BLaER1 (cell line): ENCODE measurements around the gene D2HGDH.
"Not testable (repeated sequence)": the region's sequence is repeated elsewhere in the genome, so short reads cannot be mapped to it uniquely, and the experiment has no call there.

ENCODE experiments used
- H3K27ac ChIP-seq: shearing (Covaris generic); formaldehyde crosslinking; 2 replicates; pipeline ENCODE4 v1.8.1; 2022
- H3K27me3 ChIP-seq: shearing (Covaris generic); formaldehyde crosslinking; 2 replicates; pipeline ENCODE4 v1.8.1; 2022
- H3K36me3 ChIP-seq: shearing (Covaris generic); formaldehyde crosslinking; 2 replicates; pipeline ENCODE4 v1.8.1; 2022
- H3K4me1 ChIP-seq: shearing (Covaris generic); formaldehyde crosslinking; 2 replicates; pipeline ENCODE4 v1.8.1; 2022
- H3K4me2 ChIP-seq: shearing (Covaris generic); formaldehyde crosslinking; 2 replicates; pipeline ENCODE4 v1.8.1; 2022
- H3K4me3 ChIP-seq: shearing (Covaris generic); formaldehyde crosslinking; 2 replicates; pipeline ENCODE4 v1.8.1; 2022
- H3K9ac ChIP-seq: shearing (Covaris generic); formaldehyde crosslinking; 2 replicates; pipeline ENCODE4 v1.8.1; 2022
- H3K9me3 ChIP-seq: shearing (Covaris generic); formaldehyde crosslinking; 2 replicates; pipeline ENCODE4 v1.8.1; 2022
- H4K20me1 ChIP-seq: shearing (Covaris generic); formaldehyde crosslinking; 2 replicates; pipeline ENCODE4 v1.8.1; 2022
- Cebpa-rat ChIP-seq: shearing (Covaris generic); IDR thresholded peaks from 2 replicates; pipeline ENCODE4 v1.8.1; 2022

The D2HGDH gene

GRCh38 chr2:241802421-241803318 lies 68.2 kb downstream of the D2HGDH start:
- peak overlapping the region; percentile 80 for H3K9ac ChIP-seq
- no peak for TF ChIP-seq Cebpa-rat
- no peaks in the 10 kb centered on the region for H3K36me3 ChIP-seq
- peak overlapping the region; percentile 64 for H3K4me3 ChIP-seq
- H3K4me1 ChIP-seq: peaks cover 74% of the 10 kb centered on the region
- peak overlapping the region; percentile 84 for H3K27ac ChIP-seq
- H3K4me2 ChIP-seq: peak overlapping the region; percentile 98
- no peaks in the 10 kb centered on the region for H3K27me3 ChIP-seq
- H4K20me1 ChIP-seq: no peaks in the 10 kb centered on the region
- H3K9me3 ChIP-seq: no peaks in the 10 kb centered on the region

DNA sequence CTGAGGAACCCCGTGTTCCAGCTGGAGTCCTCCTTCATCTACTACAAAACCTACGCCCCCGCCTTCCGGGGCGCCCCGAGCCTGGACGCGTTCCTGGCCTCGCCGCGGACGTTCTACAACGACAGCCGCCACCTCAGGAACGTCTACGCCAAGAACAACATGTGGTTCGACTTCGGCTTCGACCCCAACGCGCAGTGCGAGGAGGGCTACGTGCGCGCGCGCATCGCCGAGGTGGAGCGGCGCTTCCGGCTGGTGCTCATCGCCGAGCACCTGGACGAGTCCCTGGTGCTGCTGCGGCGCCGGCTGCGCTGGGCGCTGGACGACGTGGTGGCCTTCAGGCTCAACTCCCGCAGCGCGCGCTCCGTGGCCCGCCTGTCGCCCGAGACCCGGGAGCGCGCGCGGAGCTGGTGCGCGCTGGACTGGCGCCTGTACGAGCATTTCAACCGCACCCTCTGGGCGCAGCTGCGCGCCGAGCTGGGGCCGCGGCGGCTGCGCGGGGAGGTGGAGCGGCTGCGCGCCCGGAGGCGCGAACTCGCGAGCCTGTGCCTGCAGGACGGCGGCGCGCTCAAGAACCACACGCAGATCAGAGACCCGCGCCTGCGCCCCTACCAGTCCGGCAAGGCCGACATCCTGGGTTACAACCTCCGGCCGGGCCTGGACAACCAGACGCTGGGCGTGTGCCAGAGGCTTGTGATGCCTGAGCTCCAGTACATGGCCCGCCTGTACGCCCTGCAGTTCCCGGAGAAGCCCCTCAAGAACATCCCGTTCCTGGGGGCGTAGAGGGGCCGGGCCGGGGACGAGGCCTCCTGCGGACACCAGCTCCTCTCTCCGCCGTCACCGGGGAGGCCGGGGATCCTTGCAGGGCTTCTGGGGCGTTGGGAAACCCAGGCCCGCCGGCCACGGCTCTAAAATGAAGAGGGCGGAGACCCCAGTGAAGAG lies 69.2 kb downstream of the D2HGDH start:
- no peaks in the 10 kb centered on the region for H3K9me3 ChIP-seq
- H3K27me3 ChIP-seq: no peaks in the 10 kb centered on the region
- no peaks in the 10 kb centered on the region for H4K20me1 ChIP-seq
- H3K4me3 ChIP-seq: peak overlapping the region; percentile 64
- peak overlapping the region; percentile 80 for H3K9ac ChIP-seq
- H3K36me3 ChIP-seq: no peaks in the 10 kb centered on the region
- TF ChIP-seq Cebpa-rat: no peak
- H3K27ac ChIP-seq: peak overlapping the region; percentile 84
- H3K4me1 ChIP-seq: peaks cover 71% of the 10 kb centered on the region
- peak overlapping the region; percentile 98 for H3K4me2 ChIP-seq

DNA sequence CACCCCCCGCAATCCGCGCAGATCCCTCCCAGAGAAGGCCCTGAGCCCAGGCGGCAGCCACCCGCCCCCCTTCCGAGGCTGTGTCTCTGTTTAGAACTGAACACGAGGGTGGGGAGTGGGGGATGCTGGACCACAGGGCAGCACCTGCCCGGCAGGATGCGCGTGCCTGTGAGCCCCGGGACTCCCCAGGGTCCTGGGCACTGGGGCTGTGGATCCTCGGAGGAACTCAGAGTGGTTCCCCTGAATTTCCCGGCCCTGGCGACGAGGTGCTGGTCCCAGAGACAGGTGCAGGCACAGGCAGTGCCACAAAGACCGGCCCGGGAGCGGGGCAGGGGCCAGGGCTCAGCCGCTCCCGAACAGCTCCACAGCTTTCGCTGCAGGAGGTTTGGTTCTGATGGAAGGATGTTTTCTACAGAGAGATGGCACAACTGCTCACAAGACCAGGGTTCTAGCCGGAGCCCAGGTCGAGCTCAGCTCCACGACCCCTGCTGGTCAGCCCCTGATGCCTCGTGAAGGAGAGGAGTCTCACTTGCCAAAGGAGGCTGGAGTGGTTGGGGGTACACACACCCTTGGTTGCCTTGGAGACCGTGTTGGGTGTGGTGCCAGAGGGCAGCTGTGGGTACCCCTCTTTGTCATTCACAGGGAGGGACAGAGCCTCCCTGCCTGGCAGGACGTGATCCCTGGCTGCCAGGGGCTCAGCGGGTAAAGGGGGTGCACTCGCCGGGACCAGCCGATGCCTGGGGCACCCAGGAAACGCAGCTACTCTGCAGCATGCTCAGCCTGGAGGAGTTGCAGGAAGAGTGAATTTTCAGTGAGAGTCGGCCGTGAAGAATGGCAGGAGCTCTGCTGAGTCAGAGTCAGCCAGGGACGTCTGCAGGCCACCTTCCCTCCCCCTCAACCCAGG lies 70.1 kb downstream of the D2HGDH start:
- Histone ChIP-seq H3K4me2 (peak overlapping the region; percentile 98), H3K36me3 (no peaks in the 10 kb centered on the region), H3K4me1 (peaks cover 71% of the 10 kb centered on the region)

DNA sequence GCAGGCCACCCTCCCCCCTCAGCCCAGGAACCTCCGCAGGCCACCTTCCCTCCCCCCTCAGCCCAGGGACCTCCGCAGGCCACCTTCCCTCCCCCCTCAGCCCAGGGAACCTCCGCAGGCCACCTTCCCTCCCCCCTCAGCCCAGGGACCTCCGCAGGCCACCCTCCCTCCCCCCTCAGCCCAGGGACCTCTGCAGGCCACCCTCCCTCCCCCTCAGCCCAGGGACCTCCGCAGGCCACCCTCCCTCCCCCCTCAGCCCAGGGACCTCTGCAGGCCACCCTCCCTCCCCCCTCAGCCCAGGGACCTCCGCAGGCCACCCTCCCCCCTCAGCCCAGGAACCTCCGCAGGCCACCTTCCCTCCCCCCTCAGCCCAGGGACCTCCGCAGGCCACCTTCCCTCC lies 71.8 kb downstream of the D2HGDH start:
- H4K20me1 ChIP-seq, H3K27ac ChIP-seq, H3K27me3 ChIP-seq, H3K9me3 ChIP-seq, H3K9ac ChIP-seq, H3K4me3 ChIP-seq, H3K36me3 ChIP-seq, H3K4me2 ChIP-seq: not testable (repeated sequence)
- H3K4me1 ChIP-seq: peaks cover 71% of the 10 kb centered on the region

More for the DNA sequence above, 70.1 kb downstream of the D2HGDH start:
- Histone ChIP-seq H3K27me3 (no peaks in the 10 kb centered on the region), H3K9ac (peak overlapping the region; percentile 80), H3K4me3 (peak overlapping the region; percentile 64), H4K20me1 (no peaks in the 10 kb centered on the region), H3K27ac (peak overlapping the region; percentile 84), H3K9me3 (no peaks in the 10 kb centered on the region)
- no peak for TF ChIP-seq Cebpa-rat

DNA sequence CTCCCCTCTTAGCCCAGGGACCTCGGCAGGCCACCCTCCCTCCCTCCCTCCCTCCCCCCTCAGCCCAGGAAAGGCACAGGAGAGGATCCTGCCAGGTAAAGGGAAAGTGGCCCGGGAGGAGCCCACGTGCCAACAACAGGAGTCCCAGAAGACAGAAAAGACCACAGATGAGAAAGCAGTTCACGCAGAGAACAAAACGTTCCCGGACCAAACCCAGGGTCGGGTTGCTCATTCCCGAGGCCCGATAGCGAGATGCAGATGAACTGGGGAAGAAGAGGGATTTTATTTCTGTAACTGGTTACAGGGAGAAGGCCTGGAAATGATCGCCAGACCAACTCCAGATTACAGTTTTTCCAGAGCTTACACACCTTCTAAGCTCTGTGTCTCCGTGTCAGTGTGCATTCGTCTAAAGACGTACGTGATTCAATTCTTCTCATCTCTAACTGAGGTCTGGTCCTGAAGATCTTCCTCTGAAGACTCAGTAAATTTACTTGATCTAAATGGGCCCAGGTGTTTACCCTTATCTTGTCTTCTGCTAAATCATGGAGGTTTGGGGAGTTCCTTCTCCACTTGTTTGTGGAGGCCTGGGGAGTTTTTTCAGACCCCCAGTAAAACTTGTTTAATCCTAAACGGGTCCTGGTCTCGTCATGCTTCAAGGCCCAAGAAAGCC lies 73.8 kb downstream of the D2HGDH start:
- H3K27ac ChIP-seq: peak overlapping the region; percentile 97
- no peak overlapping the region for H3K4me3 ChIP-seq
- H3K27me3 ChIP-seq: no peaks in the 10 kb centered on the region
- H3K9me3 ChIP-seq: no peaks in the 10 kb centered on the region
- H3K9ac ChIP-seq: peak overlapping the region; percentile 77; the same call in 1 of the 2 replicates
- TF ChIP-seq Cebpa-rat: no peak
- no peaks in the 10 kb centered on the region for H3K36me3 ChIP-seq
- H3K4me1 ChIP-seq: peaks cover 71% of the 10 kb centered on the region
- no peaks in the 10 kb centered on the region for H4K20me1 ChIP-seq
- H3K4me2 ChIP-seq: peak overlapping the region; percentile 92

GRCh38 chr2:241808721-241809382 lies 74.4 kb downstream of the D2HGDH start, which contains the start of gene NEU4:
NEU4 (plus strand) TSS chr2:241809193; CDS start chr2:241814485, 5,292 bp downstream.
- peak within 1 kb of the TSS; percentile 97 for H3K27ac ChIP-seq
- no peak for TF ChIP-seq Cebpa-rat
- no peaks in the 10 kb centered on the region for H3K36me3 ChIP-seq
- H3K9ac ChIP-seq: peak within 1 kb of the TSS; percentile 77
- H3K4me2 ChIP-seq: peak within 1 kb of the TSS; percentile 92
- no peaks in the 10 kb centered on the region for H3K27me3 ChIP-seq
- H3K4me3 ChIP-seq: 0 out of 2 replicates have a peak within 1 kb of the TSS, but pooled peaks have one; percentile 10
- H3K4me1 ChIP-seq: peaks cover 71% of the 10 kb centered on the region
- no peaks in the 10 kb centered on the region for H4K20me1 ChIP-seq
- no peaks in the 10 kb centered on the region for H3K9me3 ChIP-seq

DNA sequence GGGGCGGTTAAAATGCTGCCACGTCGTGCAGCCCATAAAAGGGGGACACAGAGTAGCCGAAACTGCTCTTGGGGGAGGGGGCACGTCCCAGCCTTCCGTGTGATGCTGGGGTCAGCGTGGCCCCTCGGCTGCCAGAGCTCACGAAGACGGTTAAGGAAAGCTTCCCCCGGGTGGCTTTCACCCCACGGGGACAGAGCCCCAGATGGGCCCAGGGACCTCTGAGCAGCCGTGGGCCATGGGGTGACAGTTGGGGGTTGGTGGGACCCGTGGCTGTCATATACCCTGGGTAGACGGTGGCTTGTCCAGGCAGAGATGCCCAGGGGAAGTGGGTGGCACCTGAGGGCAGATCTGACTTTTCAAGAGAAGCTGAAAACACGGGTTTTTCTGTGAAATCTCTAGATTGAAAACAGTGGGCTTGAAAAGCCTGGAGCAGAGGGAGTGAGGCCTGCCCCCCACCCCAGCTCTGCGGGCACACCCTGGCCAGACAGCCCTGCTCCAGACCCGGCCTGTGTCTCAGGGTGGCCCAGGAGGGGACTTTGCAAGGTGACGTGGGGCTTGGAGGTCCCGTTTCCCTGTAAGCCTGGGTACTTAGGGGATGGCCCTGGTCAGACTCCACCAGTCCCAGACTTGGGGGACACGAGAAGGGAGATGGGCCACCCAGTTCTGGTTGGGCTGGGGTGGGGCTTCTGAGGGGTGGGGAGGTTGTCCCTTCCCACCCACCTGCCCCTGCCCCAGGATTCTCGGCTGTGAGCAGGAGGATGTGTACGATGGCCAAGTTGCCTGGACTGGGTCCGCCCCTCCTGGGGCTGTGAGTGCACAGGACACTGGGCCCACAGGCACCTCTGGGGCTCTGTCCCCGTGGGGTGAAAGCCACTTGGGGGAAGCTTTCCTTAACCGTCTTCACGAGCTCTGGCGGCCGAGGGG lies 75.2 kb downstream of the D2HGDH start:
- Histone ChIP-seq H3K27ac (peak overlapping the region; percentile 97), H4K20me1 (no peaks in the 10 kb centered on the region), H3K36me3 (no peaks in the 10 kb centered on the region), H3K4me1 (peaks cover 71% of the 10 kb centered on the region), H3K9me3 (peaks cover 5% of the 10 kb centered on the region; the same call in 1 of the 2 replicates), H3K4me3 (0 out of 2 replicates have a peak overlapping the region, but pooled peaks have one; percentile 10), H3K9ac (peak overlapping the region; percentile 77), H3K27me3 (no peaks in the 10 kb centered on the region), H3K4me2 (peak overlapping the region; percentile 92)
- TF ChIP-seq Cebpa-rat: no peak
